NCI-H2196 treated with DMSO at 0.1 percent for 48 hours (cell line): Measurements from ENCODE around the gene CDK14.

ENCODE experiments used
- DNase-seq: peaks from one replicate; lab custom pipeline; 2025; ENCODE audit not compliant: unreplicated experiment; lab: John Stamatoyannopoulos, UW

The CDK14 gene

GRCh38 chr7:90596671-90597562, 796 bp downstream of the CDK14 start:
- DNase-seq = no peak

- DNase-seq = no peak
Measured at GRCh38 chr7:90597563-90598253, 1.6 kb downstream of the CDK14 start.

GRCh38 chr7:90599038-90599437, 2.9 kb downstream of the CDK14 start:
- DNase-seq = no peak

GRCh38 chr7:90599892-90600555, 3.9 kb downstream of the CDK14 start:
- no peak for DNase-seq

- DNase-seq = no peak
Measured at GRCh38 chr7:90602303-90602702, 6.2 kb downstream of the CDK14 start.

GRCh38 chr7:90603346-90603745, 7.2 kb downstream of the CDK14 start:
- DNase-seq = no peak

- DNase-seq = no peak
Measured at GRCh38 chr7:90604383-90604782, 8.3 kb downstream of the CDK14 start.

GRCh38 chr7:90605055-90605454, 8.9 kb downstream of the CDK14 start:
- peak; percentile 66 for DNase-seq

- no peak for DNase-seq
Measured at GRCh38 chr7:90607196-90607595, 11.1 kb downstream of the CDK14 start.

- no peak for DNase-seq
Measured at GRCh38 chr7:90610105-90610504, 14.0 kb downstream of the CDK14 start.

- no peak for DNase-seq
Measured at GRCh38 chr7:90611115-90611514, 15.0 kb downstream of the CDK14 start.

GRCh38 chr7:90613088-90613498, 17.0 kb downstream of the CDK14 start:
- no peak for DNase-seq

GRCh38 chr7:90617442-90617841, 21.3 kb downstream of the CDK14 start:
- DNase-seq = no peak

- DNase-seq = no peak
Measured at GRCh38 chr7:90618876-90619275, 22.8 kb downstream of the CDK14 start.

- DNase-seq = no peak
Measured at GRCh38 chr7:90621125-90621746, 25.1 kb downstream of the CDK14 start.

GRCh38 chr7:90621747-90622140, 25.6 kb downstream of the CDK14 start:
- DNase-seq = no peak

GRCh38 chr7:90622670-90623069, 26.5 kb downstream of the CDK14 start:
- no peak for DNase-seq

GRCh38 chr7:90624225-90624911, 28.2 kb downstream of the CDK14 start:
- DNase-seq = no peak

GRCh38 chr7:90625051-90625450, 28.9 kb downstream of the CDK14 start:
- no peak for DNase-seq

GRCh38 chr7:90625562-90625961, 29.4 kb downstream of the CDK14 start:
- no peak for DNase-seq

GRCh38 chr7:90626013-90626412, 29.9 kb downstream of the CDK14 start:
- no peak for DNase-seq
